ENCODE results near the gene KCTD13.
"Not testable (repeated sequence)": the region's sequence is repeated elsewhere in the genome, so short reads cannot be mapped to it uniquely, and the experiment has no call there.

Gene KCTD13

GRCh38 chr16:29943846-29944799 lies 18.1 kb upstream of the KCTD13 start:
- DNase-seq (ENCODE audit: low read depth), result peak; percentile 29

- DNase-seq (ENCODE audit: low read depth), result no peak
Measured at GRCh38 chr16:29940656-29941055, 14.6 kb upstream of the KCTD13 start.

- DNase-seq (ENCODE audit: low read depth), result not testable (repeated sequence)
Measured at GRCh38 chr16:29931750-29932149, 5.7 kb upstream of the KCTD13 start.

- DNase-seq (ENCODE audit: low read depth), result no peak
Measured at GRCh38 chr16:29927070-29927905, 1.3 kb upstream of the KCTD13 start.

- DNase-seq (ENCODE audit: low read depth), result no peak
Measured at GRCh38 chr16:29926711-29927052, 656 bp upstream of the KCTD13 start.

DNA sequence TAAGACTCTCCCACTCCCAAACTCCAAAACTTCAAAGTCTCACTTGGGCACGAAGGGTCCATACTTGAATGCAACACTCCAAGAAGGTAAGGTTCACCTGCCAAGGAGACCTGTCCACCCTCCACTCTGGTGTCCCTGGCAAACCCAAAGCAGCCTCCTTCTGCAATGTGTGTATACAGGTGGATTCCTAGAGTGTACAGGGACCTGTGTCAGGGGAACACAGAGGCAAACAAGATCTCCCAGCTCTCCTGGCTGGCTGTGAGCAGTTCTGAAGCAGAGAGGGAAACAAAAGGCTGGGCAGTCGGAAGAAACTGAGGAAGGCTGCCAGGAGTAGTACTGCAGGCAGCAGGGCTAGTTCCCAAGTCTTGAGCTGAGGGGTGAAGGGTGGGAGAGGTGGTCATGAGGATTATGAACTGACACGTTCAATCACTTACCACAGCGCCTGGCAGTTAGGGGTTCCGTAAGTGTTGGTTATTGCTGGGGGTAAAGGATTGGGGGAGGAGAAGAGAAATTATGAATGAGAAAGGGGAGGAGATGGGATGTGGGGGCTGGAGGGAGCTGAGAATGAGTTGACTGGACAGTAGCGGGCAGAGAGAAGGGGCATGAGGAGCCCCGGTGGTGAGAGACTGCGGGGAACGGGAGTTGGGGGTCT lies 795 bp downstream of the KCTD13 start:
- peak; percentile 20 for DNase-seq (ENCODE audit: low read depth)

GRCh38 chr16:29922986-29923501 lies 3.0 kb downstream of the KCTD13 start:
- DNase-seq (ENCODE audit: low read depth), result no peak

- DNase-seq (ENCODE audit: low read depth), result no peak
Measured at GRCh38 chr16:29922326-29922725, 3.7 kb downstream of the KCTD13 start.

- no peak for DNase-seq (ENCODE audit: low read depth)
Measured at GRCh38 chr16:29921034-29921385, 5.0 kb downstream of the KCTD13 start.

DNA sequence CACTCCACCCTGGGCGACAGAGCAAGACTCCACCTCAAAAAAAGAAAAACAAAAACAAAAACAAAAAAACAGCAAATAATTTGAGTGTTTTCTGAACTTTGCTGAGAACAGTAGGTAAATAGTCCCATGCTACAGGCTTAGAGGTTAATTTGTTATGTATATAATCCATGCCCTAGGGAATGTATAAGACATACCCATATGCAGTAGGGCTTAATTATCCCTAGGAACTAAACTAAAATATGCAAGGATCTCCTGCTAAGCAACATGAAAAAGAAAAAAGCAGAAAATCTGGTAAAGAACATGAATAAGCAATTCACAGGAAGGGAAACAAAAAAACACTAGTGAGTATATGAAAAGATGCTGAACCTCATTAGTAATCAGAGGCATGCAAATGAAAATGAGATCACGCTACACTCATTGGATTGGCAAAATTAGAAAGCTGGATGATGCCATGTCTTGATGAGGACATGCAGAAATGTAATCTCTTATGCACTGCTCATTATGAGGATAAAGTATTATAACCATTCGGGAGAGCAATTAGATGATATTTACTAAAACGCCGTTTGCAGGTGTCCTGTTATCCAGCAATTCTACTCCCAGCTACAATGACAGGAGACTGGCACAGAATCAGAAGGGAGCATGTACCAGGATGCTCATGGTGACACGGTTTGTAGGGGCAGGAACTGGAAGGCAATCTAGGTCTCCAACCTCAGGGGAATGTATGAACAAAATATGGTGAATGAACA lies 5.6 kb downstream of the KCTD13 start:
- no peak for DNase-seq (ENCODE audit: low read depth)

GRCh38 chr16:29916979-29917378 lies 9.0 kb downstream of the KCTD13 start:
- DNase-seq (ENCODE audit: low read depth), result no peak

- no peak for DNase-seq (ENCODE audit: low read depth)
Measured at GRCh38 chr16:29915590-29916247, 10.3 kb downstream of the KCTD13 start.

DNA sequence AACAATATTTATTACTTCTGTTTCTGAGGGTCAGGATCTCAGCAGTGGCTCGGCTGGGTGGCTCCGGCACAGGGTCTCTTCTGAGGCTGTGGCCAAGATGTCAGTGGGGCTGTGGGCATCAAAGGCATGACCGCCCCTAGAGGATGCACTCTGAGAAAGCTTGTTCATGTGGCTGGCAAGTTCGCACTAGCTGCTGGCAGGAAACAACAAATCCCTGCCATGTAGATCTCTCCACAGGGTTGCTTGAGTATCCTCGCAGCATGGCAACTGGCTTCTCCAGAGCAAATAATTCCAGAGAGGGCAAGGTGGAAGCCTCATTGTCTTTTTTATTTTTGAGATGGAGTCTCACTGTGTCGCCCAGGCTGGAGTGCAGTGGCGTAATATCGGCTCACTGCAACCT lies 12.5 kb downstream of the KCTD13 start:
- DNase-seq (ENCODE audit: low read depth), result no peak

GRCh38 chr16:29912087-29912486 lies 13.9 kb downstream of the KCTD13 start:
- DNase-seq (ENCODE audit: low read depth), result no peak

DNA sequence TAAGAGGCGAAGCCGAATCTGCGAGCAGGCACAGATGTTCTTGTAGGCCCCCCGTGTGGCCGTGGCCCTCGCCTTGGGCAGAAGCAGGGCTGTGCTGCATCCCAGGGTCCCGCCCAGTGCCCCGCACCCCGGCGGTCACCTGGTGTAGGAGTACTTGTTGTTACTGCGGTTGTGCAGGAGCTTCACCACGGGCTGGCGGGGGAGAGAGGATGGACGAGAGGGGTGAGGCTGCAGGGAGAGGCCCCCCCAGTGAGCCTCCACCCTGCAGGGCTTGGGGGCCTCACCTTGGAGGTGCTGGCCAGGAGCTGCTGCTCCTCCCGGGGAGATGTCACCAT lies 14.4 kb downstream of the KCTD13 start:
- no peak for DNase-seq (ENCODE audit: low read depth)

DNA sequence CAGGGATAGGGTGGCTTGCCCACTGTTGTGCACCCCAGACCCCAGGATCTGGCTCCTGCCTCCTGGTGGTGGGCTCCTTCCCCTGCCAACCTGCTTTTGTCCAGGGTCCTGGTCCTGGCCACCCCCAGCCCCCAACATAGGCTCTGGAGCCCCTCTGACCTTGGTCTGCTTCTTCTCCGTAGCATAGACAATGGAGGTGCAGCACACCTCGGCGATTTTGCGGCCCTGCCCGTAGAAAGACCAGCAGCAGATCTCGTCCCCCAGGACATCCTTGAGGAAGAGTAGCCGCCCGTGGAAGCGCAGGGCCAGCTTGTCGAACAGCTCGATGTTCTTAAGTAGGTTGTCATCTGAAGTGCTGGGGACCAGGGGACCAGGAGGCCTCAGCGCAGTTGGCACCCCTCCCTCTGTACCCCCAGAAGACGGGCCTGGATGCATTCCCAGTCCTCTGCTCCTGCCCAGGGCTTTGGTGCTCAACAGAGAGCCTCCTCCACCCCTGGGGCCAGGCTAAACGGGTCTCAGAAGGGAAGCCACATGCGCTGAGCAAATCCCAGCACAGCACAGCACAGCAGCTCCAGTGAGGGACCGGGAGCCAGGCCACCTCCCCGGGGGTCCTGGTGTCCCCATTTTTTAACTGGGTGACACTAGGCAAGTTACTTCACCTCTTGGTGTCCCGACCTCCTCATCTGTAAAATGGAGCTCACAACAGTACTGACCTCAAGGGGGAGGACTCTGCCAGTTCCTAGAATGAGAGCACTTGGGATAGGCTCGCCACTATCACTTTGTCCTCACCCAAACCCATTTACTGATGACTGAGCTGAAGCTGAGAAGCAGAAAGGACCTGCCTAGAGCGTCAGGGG lies 15.0 kb downstream of the KCTD13 start:
- no peak for DNase-seq (ENCODE audit: low read depth)

DNA sequence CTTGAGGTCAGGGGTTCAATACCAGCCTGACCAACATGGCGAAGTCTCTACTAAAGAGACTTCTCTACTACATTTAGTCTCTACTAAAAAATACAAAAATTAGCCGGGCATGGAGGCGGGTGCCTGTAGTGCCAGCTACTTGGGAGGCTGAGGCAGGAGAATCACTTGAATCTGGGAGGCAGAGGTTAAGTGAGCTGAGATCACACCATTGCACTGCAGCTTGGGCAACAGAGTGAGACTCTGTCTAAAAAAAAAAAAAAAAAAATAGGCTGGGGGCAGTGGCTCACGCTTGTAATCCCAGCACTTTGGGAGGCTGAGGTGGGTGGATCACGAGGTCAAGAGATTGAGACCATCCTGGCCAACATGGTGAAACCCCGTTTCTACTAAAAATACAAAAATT lies 16.2 kb downstream of the KCTD13 start:
- DNase-seq (ENCODE audit: low read depth), result not testable (repeated sequence)

DNA sequence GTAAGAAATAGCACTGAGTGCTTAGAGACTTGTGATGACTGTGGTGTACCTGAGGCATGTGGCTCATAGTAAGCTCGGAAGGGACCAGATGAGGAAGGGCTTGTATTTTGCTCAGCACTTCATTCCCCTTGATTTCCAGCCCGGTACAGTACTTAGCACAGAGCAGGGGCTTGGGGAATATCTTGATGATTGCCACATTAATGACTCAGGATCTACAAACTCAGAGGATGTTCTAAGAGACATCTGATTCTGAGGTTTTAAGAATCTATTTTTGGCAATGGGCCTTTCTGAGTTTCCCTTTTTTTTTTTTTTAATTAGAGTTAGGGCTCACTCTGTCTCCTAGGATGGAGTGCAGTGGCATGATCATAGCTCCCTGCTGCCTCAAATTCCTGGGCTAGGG lies 16.6 kb downstream of the KCTD13 start:
- DNase-seq (ENCODE audit: low read depth), result no peak

- no peak for DNase-seq (ENCODE audit: low read depth)
Measured at GRCh38 chr16:29908719-29909220, 17.3 kb downstream of the KCTD13 start.

DNA sequence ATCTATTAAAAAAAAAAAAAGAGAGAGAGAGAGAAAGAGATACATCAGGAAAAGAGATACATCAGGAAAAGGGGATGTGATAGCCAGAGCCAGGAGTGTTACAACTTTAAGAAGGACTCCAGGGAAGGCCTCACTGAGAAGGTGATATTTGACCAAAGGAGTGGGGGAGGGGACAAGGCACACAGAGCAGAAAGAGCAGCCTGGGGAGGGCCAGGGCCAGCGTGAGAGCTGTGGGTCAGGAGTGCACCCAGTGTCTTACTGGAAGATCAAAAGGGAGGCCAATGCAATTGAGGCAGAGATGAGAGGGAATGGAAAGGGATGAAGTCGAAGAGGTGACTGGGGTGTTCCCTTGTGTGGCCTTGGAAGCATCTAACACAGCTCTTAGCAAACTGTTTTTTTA lies 18.1 kb downstream of the KCTD13 start:
- no peak for DNase-seq (ENCODE audit: low read depth)
